GM23338 (cell line): Measurements from ENCODE around the gene OIT3. TPM values are rescaled to one million over a fixed set of nuclear protein-coding genes. Genes with fewer than 3 reads are reported as not detected.

Experiments used
- ATAC-seq: fragments of 200-7000 bp; cut with Tn5 transposase; 3 replicates; pipeline ENCODE4 v1.9.1; 2020
- DNase-seq: peaks from one replicate; pipeline ENCODE4 v3.0.0-alpha.2; 2015; ENCODE audit warnings: low spot score
- H2AFZ ChIP-seq: fragments of 200-600 bp; sonication (generic); 2 replicates; pipeline ENCODE4 v1.8.0; 2016; ENCODE audit warnings: antibody characterized with exemption, mild to moderate bottlenecking, moderate library complexity
- H3F3A ChIP-seq: fragments of 200-600 bp; sonication (generic); replicated peaks from 2 replicates; pipeline ENCODE4 v1.8.0; 2017; ENCODE audit warnings: antibody characterized with exemption, mixed run types, low read depth
- H3K27ac ChIP-seq: fragments of 200-600 bp; sonication (generic); 2 replicates; pipeline ENCODE4 v1.6.1; 2016; ENCODE audit warnings: low read depth
- H3K27me3 ChIP-seq: fragments of 200-600 bp; sonication (generic); 2 replicates; pipeline ENCODE4 v1.8.0; 2016; ENCODE audit warnings: mild to moderate bottlenecking, mixed run types, moderate library complexity; ENCODE audit not compliant: insufficient read depth
- H3K36me3 ChIP-seq: fragments of 200-600 bp; sonication (generic); 2 replicates; pipeline ENCODE4 v1.8.0; 2016; ENCODE audit warnings: mild to moderate bottlenecking; ENCODE audit not compliant: insufficient read depth
- H3K4me1 ChIP-seq: fragments of 200-600 bp; sonication (generic); 2 replicates; pipeline ENCODE4 v1.8.0; 2016; ENCODE audit warnings: mild to moderate bottlenecking, moderate library complexity; ENCODE audit not compliant: insufficient read depth
- H3K4me2 ChIP-seq: fragments of 200-600 bp; sonication (generic); 2 replicates; pipeline ENCODE4 v1.7.1; 2017; ENCODE audit warnings: mixed run types
- H3K4me3 ChIP-seq: fragments of 200-600 bp; sonication (generic); 2 replicates; pipeline ENCODE4 v1.6.1; 2016; ENCODE audit warnings: mixed run types
- H3K79me2 ChIP-seq: fragments of 200-600 bp; sonication (generic); replicated peaks from 2 replicates; pipeline ENCODE4 v1.8.0; 2017; ENCODE audit warnings: mild to moderate bottlenecking; ENCODE audit not compliant: insufficient read depth
- H3K9me2 ChIP-seq: fragments of 200-600 bp; sonication (generic); 2 replicates; pipeline ENCODE4 v1.8.0; 2017; ENCODE audit not compliant: insufficient read depth
- H4K20me1 ChIP-seq: fragments of 200-600 bp; sonication (generic); replicated peaks from 2 replicates; pipeline ENCODE4 v1.8.0; 2017; ENCODE audit warnings: mild to moderate bottlenecking; ENCODE audit not compliant: insufficient read depth
- H3K27ac Mint-ChIP-seq: 2 replicates; pipeline ENCODE4 v1.8.0; 2020; ENCODE audit warnings: inconsistent platforms, mild to moderate bottlenecking, moderate library complexity, mixed read lengths
- H3K27me3 Mint-ChIP-seq: 3 replicates; pipeline ENCODE4 v1.8.0; 2022; ENCODE audit warnings: low read depth, mild to moderate bottlenecking, moderate library complexity, mixed read lengths, inconsistent platforms; ENCODE audit not compliant: insufficient read depth, poor library complexity
- H3K36me3 Mint-ChIP-seq: 3 replicates; pipeline ENCODE4 v1.8.0; 2021; ENCODE audit warnings: low read depth, mild to moderate bottlenecking, inconsistent platforms, moderate library complexity, mixed read lengths
- H3K4me1 Mint-ChIP-seq: 3 replicates; pipeline ENCODE4 v1.8.0; 2020; ENCODE audit warnings: mild to moderate bottlenecking, inconsistent platforms, mixed read lengths
- H3K4me3 Mint-ChIP-seq: 3 replicates; pipeline ENCODE4 v1.8.0; 2021; ENCODE audit warnings: moderate library complexity, mild to moderate bottlenecking, inconsistent platforms, mixed read lengths
- H3K9me3 Mint-ChIP-seq: 3 replicates; pipeline ENCODE4 v1.8.0; 2020; ENCODE audit warnings: moderate library complexity, mild to moderate bottlenecking, inconsistent platforms, mixed read lengths
- EZH2 ChIP-seq: fragments of 200-600 bp; sonication (generic); IDR thresholded peaks from one replicate; pipeline ENCODE4 v1.8.0; 2017; ENCODE audit warnings: antibody characterized with exemption, mild to moderate bottlenecking, low read depth; ENCODE audit not compliant: unreplicated experiment
- EZH2phosphoT487 ChIP-seq: fragments of 200-600 bp; sonication (generic); IDR thresholded peaks from one replicate; pipeline ENCODE4 v1.8.1; 2018; ENCODE audit warnings: antibody characterized with exemption; ENCODE audit not compliant: unreplicated experiment
- NANOG ChIP-seq: IDR thresholded peaks from 2 replicates; pipeline ENCODE4 v1.6.1; 2016; ENCODE audit warnings: antibody characterized with exemption, borderline replicate concordance
- POLR2AphosphoS5 ChIP-seq: IDR thresholded peaks from 2 replicates; pipeline ENCODE4 v1.6.1; 2016; ENCODE audit warnings: antibody characterized with exemption, low read depth
- STAT1 ChIP-seq: IDR thresholded peaks from one replicate; pipeline ENCODE4 v1.6.1; 2016; ENCODE audit warnings: antibody characterized with exemption; ENCODE audit not compliant: unreplicated experiment
- polyA plus RNA-seq: library from polyadenylated mRNA; unstranded; fragments of >200 nt; fragmentation: Nextera tagmentation; extraction: Ambion mirVana; gene quantifications from 2 replicates; pipeline ENCODE4 v1.2.1, GENCODE V29; 2016
- total RNA-seq: library from RNA; depleted of rRNA; stranded (reverse); fragments of >200 nt; shearing (Covaris generic); gene quantifications from 2 replicates; pipeline ENCODE4 v1.2.3, GENCODE V29; 2014
- TF ChIP-seq, protein P1 (sequence below): IDR thresholded peaks from one replicate; pipeline ENCODE4 v1.6.1; 2018; ENCODE audit warnings: antibody characterized with exemption; ENCODE audit not compliant: unreplicated experiment
- TF ChIP-seq, protein P2 (sequence below): IDR thresholded peaks from 2 replicates; pipeline ENCODE4 v1.6.1; 2016; ENCODE audit warnings: antibody characterized with exemption

Gene OIT3
- total and polyA plus RNA-seq, 2 experiments from 2014 or later: not detected

DNA sequence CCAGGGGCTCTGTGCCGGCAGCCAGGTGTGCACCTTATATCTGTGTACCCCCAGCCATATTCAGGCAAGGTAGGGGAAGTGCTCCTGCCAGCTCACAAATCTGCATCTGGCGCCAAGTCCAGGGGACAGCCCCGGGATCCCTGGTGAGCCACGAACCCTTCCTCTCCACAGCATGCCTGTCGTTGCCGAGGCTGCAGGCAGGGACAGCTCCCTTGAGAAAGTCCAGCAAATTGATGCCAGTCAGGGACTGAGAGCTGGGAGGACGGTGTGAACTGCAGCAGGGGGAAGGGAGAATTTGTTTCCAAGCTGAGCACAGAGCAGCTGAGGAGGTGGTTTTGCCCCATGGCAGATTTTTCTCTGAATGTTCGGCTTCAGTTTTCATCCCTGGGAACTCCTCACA lies 60.1 kb downstream of the OIT3 start:
- DNase-seq (peak; percentile 62), ATAC-seq (peak; percentile 86)
- peaks cover 5% of the 10 kb centered on the region for H3K27me3 Mint-ChIP-seq
- H3K79me2 ChIP-seq: no peaks in the 10 kb centered on the region
- H3K27ac ChIP-seq: no peak overlapping the region
- no peak overlapping the region for H3K4me3 Mint-ChIP-seq
- H3K4me3 ChIP-seq: no peak overlapping the region
- H3K4me1 ChIP-seq: peaks cover 22% of the 10 kb centered on the region
- TF ChIP-seq EZH2phosphoT487: no peak
- TF ChIP-seq STAT1: no peak
- TF ChIP-seq, protein P1, sequence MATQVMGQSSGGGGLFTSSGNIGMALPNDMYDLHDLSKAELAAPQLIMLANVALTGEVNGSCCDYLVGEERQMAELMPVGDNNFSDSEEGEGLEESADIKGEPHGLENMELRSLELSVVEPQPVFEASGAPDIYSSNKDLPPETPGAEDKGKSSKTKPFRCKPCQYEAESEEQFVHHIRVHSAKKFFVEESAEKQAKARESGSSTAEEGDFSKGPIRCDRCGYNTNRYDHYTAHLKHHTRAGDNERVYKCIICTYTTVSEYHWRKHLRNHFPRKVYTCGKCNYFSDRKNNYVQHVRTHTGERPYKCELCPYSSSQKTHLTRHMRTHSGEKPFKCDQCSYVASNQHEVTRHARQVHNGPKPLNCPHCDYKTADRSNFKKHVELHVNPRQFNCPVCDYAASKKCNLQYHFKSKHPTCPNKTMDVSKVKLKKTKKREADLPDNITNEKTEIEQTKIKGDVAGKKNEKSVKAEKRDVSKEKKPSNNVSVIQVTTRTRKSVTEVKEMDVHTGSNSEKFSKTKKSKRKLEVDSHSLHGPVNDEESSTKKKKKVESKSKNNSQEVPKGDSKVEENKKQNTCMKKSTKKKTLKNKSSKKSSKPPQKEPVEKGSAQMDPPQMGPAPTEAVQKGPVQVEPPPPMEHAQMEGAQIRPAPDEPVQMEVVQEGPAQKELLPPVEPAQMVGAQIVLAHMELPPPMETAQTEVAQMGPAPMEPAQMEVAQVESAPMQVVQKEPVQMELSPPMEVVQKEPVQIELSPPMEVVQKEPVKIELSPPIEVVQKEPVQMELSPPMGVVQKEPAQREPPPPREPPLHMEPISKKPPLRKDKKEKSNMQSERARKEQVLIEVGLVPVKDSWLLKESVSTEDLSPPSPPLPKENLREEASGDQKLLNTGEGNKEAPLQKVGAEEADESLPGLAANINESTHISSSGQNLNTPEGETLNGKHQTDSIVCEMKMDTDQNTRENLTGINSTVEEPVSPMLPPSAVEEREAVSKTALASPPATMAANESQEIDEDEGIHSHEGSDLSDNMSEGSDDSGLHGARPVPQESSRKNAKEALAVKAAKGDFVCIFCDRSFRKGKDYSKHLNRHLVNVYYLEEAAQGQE: peak; percentile 35
- H3F3A ChIP-seq: no peaks in the 10 kb centered on the region
- H3K9me3 Mint-ChIP-seq: no peaks in the 10 kb centered on the region
- H4K20me1 ChIP-seq: no peaks in the 10 kb centered on the region
- H3K36me3 Mint-ChIP-seq: no peaks in the 10 kb centered on the region
- no peaks in the 10 kb centered on the region for H3K9me2 ChIP-seq
- H3K27me3 ChIP-seq: no peaks in the 10 kb centered on the region
- H3K4me1 Mint-ChIP-seq: peaks cover 37% of the 10 kb centered on the region
- H3K4me2 ChIP-seq: peak overlapping the region; percentile 30; the same call in 1 of the 2 replicates
- H3K27ac Mint-ChIP-seq: peak overlapping the region; percentile 32; the same call in 1 of the 2 replicates
- peak overlapping the region; percentile 92 for H2AFZ ChIP-seq
- no peaks in the 10 kb centered on the region for H3K36me3 ChIP-seq

DNA sequence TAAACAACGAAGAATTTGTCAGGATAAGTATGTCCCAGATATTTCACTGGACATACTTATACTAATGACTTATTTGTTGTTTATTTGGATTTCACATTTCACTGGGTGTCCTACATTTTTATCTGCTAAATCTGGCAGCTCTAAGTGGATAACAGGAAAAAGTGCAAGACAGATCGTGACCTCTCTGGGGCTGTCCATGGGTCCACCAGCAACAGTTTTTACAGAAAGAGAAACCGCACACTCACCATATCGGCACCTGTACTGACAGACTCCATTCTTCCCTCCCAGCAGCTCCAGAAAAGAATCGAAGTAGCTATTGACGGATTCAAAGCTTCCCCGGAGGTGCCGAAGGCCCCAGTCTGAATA lies 60.7 kb downstream of the OIT3 start:
- Mint-ChIP-seq H3K36me3 (no peaks in the 10 kb centered on the region), H3K9me3 (no peaks in the 10 kb centered on the region), H3K4me3 (no peak overlapping the region), H3K4me1 (peaks cover 31% of the 10 kb centered on the region), H3K27me3 (peaks cover 5% of the 10 kb centered on the region), H3K27ac (peak overlapping the region; percentile 17; the same call in 1 of the 2 replicates)
- Histone ChIP-seq H2AFZ (peak overlapping the region; percentile 92), H3K27ac (no peak overlapping the region), H3F3A (no peaks in the 10 kb centered on the region), H3K4me1 (peaks cover 22% of the 10 kb centered on the region), H3K9me2 (no peaks in the 10 kb centered on the region), H3K36me3 (no peaks in the 10 kb centered on the region), H3K27me3 (no peaks in the 10 kb centered on the region), H3K79me2 (no peaks in the 10 kb centered on the region), H4K20me1 (no peaks in the 10 kb centered on the region), H3K4me3 (no peak overlapping the region), H3K4me2 (peak overlapping the region; percentile 30; the same call in 1 of the 2 replicates)
- ATAC-seq (no peak), DNase-seq (no peak)
- TF ChIP-seq, protein P1: no peak
- TF ChIP-seq, protein P2, sequence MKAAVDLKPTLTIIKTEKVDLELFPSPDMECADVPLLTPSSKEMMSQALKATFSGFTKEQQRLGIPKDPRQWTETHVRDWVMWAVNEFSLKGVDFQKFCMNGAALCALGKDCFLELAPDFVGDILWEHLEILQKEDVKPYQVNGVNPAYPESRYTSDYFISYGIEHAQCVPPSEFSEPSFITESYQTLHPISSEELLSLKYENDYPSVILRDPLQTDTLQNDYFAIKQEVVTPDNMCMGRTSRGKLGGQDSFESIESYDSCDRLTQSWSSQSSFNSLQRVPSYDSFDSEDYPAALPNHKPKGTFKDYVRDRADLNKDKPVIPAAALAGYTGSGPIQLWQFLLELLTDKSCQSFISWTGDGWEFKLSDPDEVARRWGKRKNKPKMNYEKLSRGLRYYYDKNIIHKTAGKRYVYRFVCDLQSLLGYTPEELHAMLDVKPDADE: no peak
- TF ChIP-seq EZH2 (no peak), EZH2phosphoT487 (no peak), POLR2AphosphoS5 (no peak), NANOG (no peak)
